Mucosa of rectum (tissue), 2 donors: Measurements from ENCODE around the gene GIPC3.
A peak's percentile ranks its signal among the peaks of the same experiment; 100 is the strongest.
"Not testable (repeated sequence)": the region's sequence is repeated elsewhere in the genome, so short reads cannot be mapped to it uniquely, and the experiment has no call there.

ENCODE experiments used
- H3K27ac ChIP-seq, 2 donors: one replicate each; pipeline ENCODE4 v1.7.0; 2013; ENCODE audit warnings: inconsistent platforms in 2 of 2, low read depth in 2 of 2, low read length in 2 of 2
- H3K27me3 ChIP-seq, 2 donors: one replicate each; pipeline ENCODE4 v1.7.0; 2013; ENCODE audit warnings: low read length in 2 of 2; ENCODE audit not compliant: control insufficient read depth in 2 of 2, insufficient read depth in 2 of 2
- H3K36me3 ChIP-seq, 2 donors: one replicate each; pipeline ENCODE4 v1.7.0; 2013; ENCODE audit warnings: low read length in 2 of 2; ENCODE audit not compliant: control insufficient read depth in 2 of 2, insufficient read depth in 2 of 2
- H3K4me1 ChIP-seq, 2 donors: one replicate each; pipeline ENCODE4 v1.7.0; 2013; ENCODE audit warnings: low read length in 2 of 2, mild to moderate bottlenecking in 1 of 2; ENCODE audit not compliant: control insufficient read depth in 2 of 2, insufficient read depth in 2 of 2
- H3K4me3 ChIP-seq, 2 donors: one replicate each; pipeline ENCODE4 v1.7.0; 2013; ENCODE audit warnings: low read length in 2 of 2
- H3K9ac ChIP-seq, 2 donors: one replicate each; pipeline ENCODE4 v1.7.0; 2013; ENCODE audit warnings: low read length in 2 of 2, low read depth in 1 of 2, mild to moderate bottlenecking in 1 of 2
- H3K9me3 ChIP-seq, 2 donors: one replicate each; pipeline ENCODE4 v1.7.0; 2013; ENCODE audit warnings: low read length in 2 of 2; ENCODE audit not compliant: control insufficient read depth in 2 of 2
- donor health status: healthy.
- donor health status: Normal muscosa, but diverticular disease.

GIPC3 gene

DNA sequence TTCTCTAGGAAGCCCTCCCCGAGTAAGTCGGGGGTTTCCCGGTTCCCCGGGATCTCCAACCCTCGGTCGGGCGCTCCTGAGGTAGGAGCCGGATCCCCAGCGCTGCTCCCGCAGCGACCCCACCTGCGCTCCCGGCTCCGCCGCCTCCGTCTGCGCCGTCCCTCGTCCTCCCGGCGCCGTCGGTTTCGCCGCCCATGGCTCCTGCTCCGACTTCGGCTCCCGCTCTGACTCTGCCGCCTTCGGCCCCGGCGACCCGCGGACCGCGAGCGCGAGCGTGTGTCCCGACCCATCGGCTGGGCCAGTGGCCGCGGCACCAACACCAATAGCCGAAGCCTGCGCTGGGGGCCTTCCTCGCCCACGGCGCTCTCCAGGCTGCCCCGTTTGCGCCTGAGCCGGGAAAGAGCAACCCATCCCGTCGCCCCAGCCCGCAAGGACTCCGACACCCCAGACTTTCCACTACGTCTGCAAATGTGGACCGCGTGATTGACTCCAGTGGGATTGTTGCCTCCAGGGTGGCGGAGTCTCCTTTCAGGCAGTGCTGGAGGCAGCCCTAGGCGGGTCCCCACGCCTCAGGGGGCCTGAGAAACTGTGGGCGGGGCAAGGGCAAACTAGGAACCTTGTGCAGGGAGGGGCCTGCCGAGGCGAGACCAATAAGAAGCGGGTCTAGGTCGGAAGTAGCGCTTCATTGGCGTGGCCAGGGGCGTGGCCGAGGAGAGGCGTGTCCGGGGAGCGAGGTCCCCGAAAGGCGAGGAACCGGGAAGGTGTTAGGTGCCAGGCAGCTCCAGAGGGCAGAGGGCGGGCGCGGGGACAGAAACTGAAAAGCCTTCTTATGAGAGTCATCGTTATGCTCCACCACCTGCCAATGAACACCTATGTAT, 41.4 kb downstream of the GIPC3 start, which contains the start of gene CACTIN:
Gene CACTIN, minus strand, starts transcription at position 318 of the 878 bp plus-strand sequence. Its CDS starts 28 bp downstream, at position 290.
- Histone ChIP-seq H3K9me3 (no peaks in the 10 kb centered on the region), H3K9ac (peak within 1 kb of the TSS; percentile 77 to 88), H3K4me3 (peak within 1 kb of the TSS; percentile 97), H3K27me3 (no peaks in the 10 kb centered on the region), H3K36me3 (peaks cover 6 to 15% of the 10 kb centered on the region in 2 donors), H3K27ac (peak within 1 kb of the TSS; percentile 92 to 94), H3K4me1 (peaks cover 14 to 16% of the 10 kb centered on the region in 2 donors)

DNA sequence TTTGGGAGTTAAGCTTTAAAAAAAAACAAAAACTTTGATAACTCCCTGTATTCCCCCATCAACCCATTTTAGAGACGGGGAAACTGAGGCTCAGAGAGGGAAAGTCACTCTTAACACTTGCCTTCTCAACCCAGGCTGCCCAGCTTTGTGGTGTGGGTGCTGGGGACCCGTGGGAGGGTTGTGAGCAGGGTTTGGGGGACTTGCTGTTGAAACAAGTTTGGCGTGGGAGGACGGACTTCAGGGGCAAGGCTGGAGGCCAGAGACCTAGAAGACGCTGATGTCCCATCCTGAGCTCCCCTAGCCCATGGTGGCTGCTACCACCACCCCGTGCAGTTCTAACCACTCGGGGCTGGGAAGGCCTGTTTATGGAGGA, 42.1 kb downstream of the GIPC3 start:
- H3K27ac ChIP-seq, result peak overlapping the region; percentile 92 to 94

DNA sequence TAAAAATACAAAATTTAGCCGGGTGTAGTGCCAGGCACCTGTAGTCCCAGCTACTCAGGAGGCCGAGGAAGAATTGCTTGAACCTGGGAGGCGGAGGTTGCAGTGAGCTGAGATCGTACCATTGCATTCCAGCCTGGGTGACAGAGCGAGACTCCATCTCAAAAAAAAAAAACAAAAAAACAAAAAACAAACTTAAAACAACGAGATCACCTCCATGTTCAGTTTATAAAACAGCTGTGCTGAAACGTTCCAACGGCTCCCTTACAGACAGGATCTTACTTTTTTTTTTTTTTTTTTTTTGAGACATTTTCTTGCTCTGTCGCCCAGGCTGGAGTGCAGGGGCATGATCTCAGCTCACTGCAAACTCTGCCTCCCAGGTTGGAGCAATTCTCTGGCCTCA, 43.5 kb downstream of the GIPC3 start:
- not testable (repeated sequence) for H3K9me3 ChIP-seq, H3K27me3 ChIP-seq, H3K4me3 ChIP-seq, H3K36me3 ChIP-seq, H3K9ac ChIP-seq, H3K27ac ChIP-seq
- H3K4me1 ChIP-seq, result peaks cover 14 to 16% of the 10 kb centered on the region in 2 donors

More for the DNA sequence above, 42.1 kb downstream of the GIPC3 start:
- Histone ChIP-seq H3K27me3 (no peaks in the 10 kb centered on the region), H3K4me1 (peaks cover 14 to 16% of the 10 kb centered on the region in 2 donors), H3K9ac (no peak overlapping the region), H3K9me3 (no peaks in the 10 kb centered on the region), H3K4me3 (peak overlapping the region; percentile 6 to 54), H3K36me3 (peaks cover 4 to 12% of the 10 kb centered on the region in 2 donors)

DNA sequence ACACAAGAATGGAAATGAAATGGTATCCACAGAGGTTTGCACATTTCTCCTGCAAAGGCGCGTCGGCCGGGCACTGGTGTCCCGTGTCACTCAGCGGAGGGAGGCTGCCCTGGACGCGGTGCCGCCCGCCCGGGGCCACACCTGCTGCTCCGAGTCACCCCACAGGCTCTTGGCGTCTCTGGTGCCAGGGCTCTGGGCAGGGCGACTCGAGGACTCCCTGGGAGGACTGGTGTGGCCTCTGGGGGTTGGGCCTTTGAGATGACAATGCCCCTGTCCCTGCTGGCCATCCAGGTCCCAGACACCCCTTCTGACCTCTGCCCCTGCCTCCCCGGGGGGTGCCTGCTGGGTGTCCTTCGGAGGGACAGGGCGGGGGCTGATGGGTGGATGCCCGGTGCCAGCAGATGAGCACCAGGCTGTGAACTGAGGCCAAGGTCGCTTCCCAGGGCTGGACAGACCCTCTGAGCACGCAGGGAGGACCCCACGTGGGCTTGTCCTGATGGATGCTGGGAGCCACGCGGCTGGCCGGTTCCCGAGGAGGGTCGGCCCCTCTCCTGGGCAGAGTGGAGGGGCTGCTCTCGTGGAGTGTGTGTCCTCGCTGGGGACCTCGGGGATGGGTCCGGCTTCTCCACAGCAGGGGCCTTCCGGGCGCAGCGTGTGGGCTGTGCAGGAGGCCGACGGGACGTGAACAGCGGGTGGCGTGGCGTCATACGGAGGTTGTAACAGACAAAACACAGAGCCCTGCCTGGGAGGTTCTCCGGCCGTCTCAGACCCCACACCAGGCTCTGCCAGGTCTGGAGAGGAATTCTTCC, 46.0 kb downstream of the GIPC3 start:
- no peak overlapping the region for H3K27ac ChIP-seq
- no peaks in the 10 kb centered on the region for H3K27me3 ChIP-seq
- peaks cover 0 to 4% of the 10 kb centered on the region in 2 donors for H3K36me3 ChIP-seq
- no peak overlapping the region for H3K9ac ChIP-seq
- no peak overlapping the region for H3K4me3 ChIP-seq
- H3K9me3 ChIP-seq, result no peaks in the 10 kb centered on the region
- H3K4me1 ChIP-seq, result peaks cover 5% of the 10 kb centered on the region in 2 donors

DNA sequence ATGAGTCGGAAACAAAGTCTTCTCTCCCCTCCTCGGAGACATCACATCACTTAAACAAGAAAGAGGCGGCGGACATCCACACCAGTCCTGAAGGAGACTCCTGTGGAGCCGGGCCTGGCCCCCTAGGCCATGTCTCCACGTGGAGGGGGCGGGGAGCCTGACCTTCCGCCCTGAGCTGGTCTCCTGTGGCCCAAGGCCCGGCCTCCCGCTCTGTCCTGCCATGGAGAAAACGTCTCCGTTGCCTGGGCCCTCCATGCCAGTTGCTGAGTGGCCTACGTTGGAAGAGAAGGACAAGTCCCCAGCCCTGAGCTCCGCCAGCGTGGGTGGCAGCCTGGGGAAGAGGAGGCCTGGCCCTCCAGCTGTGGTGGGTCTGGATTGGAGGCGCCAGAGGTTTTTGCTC, 46.8 kb downstream of the GIPC3 start:
- Histone ChIP-seq H3K4me1 (peaks cover 4% of the 10 kb centered on the region in 2 donors), H3K36me3 (peaks cover 0 to 4% of the 10 kb centered on the region in 2 donors), H3K9me3 (no peaks in the 10 kb centered on the region), H3K27me3 (no peaks in the 10 kb centered on the region), H3K27ac (no peak overlapping the region), H3K9ac (no peak overlapping the region), H3K4me3 (no peak overlapping the region)

DNA sequence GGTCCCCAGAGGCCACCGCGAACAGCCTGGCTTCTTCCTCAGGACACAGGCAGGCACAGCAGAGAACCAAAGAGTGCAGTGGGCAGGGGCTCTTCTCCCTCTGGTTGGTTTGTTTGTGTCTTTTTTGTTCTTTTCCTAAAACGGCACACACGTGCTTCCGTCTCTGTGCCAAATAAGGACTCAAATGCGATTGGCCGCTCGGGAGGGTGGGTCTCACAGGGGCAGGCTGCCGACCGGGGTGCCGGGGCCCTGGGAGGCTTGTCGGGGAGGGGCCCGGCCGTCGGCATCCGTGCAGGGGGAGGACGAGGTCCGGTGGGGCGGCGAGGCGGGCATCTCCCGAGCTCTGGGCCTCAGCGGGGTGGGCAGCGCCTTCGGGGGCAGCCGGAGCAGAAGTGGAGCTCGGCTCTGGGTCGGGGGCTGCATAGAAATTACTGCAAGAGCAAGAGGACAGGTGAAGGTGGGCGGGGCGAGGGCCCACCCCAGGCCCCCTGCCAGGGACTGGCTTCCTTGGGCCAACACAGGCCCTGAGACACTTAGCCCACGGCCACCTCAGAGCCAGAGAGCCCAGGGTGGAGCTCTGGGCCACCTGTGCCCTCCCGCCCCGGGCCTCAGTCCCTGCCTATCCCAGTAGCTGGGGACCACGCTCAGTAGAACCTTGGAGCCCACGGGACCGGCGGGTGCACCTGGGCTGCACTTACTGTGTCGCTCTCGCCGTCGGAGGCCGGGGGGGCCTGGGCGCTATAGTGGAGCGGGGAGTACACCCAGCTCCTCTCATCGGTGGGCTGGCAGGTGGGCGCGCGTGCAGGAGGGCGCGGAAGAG, 47.7 kb downstream of the GIPC3 start:
- Histone ChIP-seq H3K36me3 (peaks cover 0 to 4% of the 10 kb centered on the region in 2 donors), H3K4me1 (no peaks in the 10 kb centered on the region), H3K27me3 (no peaks in the 10 kb centered on the region), H3K27ac (no peak overlapping the region), H3K9me3 (no peaks in the 10 kb centered on the region), H3K9ac (no peak overlapping the region), H3K4me3 (no peak overlapping the region)

DNA sequence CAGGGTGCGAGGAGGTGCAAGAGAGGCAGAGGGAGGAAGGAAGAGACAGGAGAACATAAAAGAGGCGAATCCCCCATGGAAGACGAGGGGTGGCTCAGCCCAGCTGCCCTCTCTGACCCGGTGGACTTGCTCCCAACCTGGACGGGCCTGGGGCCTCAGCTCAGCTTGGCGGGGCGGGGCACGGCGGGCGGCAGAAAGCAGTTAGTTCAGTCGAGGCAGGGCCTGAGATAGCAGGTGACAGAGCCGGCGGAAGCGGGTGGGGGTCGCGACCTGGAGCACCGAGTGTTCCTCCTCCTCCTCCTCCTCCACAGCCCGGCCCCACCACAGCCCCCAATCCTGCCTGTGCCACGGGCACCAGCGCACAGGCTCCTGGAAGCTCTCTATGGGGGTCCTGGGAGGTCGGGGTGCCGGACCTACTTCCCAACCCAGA, 48.3 kb downstream of the GIPC3 start:
- Histone ChIP-seq H3K9ac (no peak overlapping the region), H3K4me3 (no peak overlapping the region), H3K36me3 (peaks cover 0 to 6% of the 10 kb centered on the region in 2 donors), H3K27me3 (no peaks in the 10 kb centered on the region), H3K27ac (no peak overlapping the region), H3K9me3 (no peaks in the 10 kb centered on the region), H3K4me1 (no peaks in the 10 kb centered on the region)

DNA sequence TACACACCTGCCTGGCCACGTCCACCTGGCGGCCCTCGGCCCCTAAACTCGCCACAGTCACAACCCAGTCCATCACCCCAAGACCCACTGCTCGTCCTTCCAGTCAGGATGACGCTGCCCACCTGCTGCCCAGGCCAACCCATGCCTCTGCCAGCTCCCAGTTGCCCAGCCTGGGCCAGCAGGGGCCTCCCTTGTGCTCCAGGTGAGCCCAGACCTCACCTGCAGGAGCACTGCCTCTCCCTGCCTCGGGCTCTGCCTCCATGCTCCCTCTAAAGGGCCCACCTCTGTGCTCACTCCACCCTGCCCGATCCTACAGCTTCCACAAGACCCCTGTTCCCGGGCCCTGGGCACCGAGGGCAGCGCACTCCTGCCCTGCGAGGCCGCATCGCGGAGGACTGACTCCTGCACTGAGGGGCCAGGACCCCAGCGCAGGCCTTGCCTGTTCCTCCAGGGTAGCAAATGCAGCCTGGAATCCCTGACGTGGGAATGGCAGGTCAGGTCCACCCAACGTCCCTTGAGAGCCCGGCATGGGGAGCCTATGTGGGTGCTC, 49.3 kb downstream of the GIPC3 start:
- no peaks in the 10 kb centered on the region for H3K4me1 ChIP-seq
- H3K36me3 ChIP-seq, result peaks cover under 1 to 9% of the 10 kb centered on the region in 2 donors
- H3K9me3 ChIP-seq, result no peaks in the 10 kb centered on the region
- H3K27me3 ChIP-seq, result no peaks in the 10 kb centered on the region
- no peak overlapping the region for H3K4me3 ChIP-seq
- no peak overlapping the region for H3K9ac ChIP-seq
- no peak overlapping the region for H3K27ac ChIP-seq

DNA sequence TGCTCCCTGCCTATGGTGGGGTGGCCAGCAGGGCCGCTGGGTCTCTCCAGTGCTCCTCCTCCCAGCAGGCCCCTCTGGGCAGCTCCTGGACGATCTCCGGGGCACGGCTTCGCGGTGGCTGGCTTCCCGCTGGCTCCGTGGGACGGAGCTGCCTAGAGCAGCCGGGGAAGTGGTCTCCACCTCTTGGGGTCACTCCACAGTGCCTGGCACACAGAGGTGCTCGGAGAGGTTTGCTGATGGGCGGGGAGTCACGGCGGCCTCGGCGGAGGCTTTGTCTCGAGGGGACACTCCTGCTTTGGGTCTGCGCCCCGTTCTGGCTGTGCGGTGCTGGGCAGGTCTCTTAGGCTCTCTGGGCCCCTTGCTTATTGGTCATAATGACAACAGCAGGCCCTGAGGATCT, 51.2 kb downstream of the GIPC3 start:
- no peak overlapping the region for H3K27ac ChIP-seq
- no peak overlapping the region for H3K4me3 ChIP-seq
- no peaks in the 10 kb centered on the region for H3K4me1 ChIP-seq
- H3K36me3 ChIP-seq, result peaks cover 2 to 11% of the 10 kb centered on the region in 2 donors
- no peaks in the 10 kb centered on the region for H3K9me3 ChIP-seq
- H3K9ac ChIP-seq, result no peak overlapping the region
- no peaks in the 10 kb centered on the region for H3K27me3 ChIP-seq
